Chondrocyte (in vitro differentiated cells): Measurements from ENCODE around the gene EMSY. TPM values are rescaled to one million over a fixed set of nuclear protein-coding genes. Genes with fewer than 3 reads are reported as not detected.
A peak's percentile ranks its signal among the peaks of the same experiment; 100 is the strongest.
"Not testable (repeated sequence)": the region's sequence is repeated elsewhere in the genome, so short reads cannot be mapped to it uniquely, and the experiment has no call there.

Source experiments
- DNase-seq: peaks from one replicate; pipeline ENCODE4 v3.0.0; 2021; ENCODE audit warnings: mixed read lengths, low spot score
- H3K27ac Mint-ChIP-seq: one replicate; pipeline ENCODE4 v1.8.0; 2021; ENCODE audit warnings: mild to moderate bottlenecking, moderate library complexity, mixed read lengths; ENCODE audit not compliant: unreplicated experiment
- H3K27me3 Mint-ChIP-seq: 2 replicates; pipeline ENCODE4 v1.8.0; 2021; ENCODE audit warnings: low read depth, mixed read lengths
- H3K36me3 Mint-ChIP-seq: 2 replicates; pipeline ENCODE4 v1.8.0; 2021; ENCODE audit warnings: low read depth, mixed read lengths
- H3K4me1 Mint-ChIP-seq: 2 replicates; pipeline ENCODE4 v1.8.0; 2021; ENCODE audit warnings: low read depth, mild to moderate bottlenecking, mixed read lengths
- H3K4me3 Mint-ChIP-seq: one replicate; pipeline ENCODE4 v1.8.0; 2021; ENCODE audit warnings: mild to moderate bottlenecking, moderate library complexity, mixed read lengths; ENCODE audit not compliant: unreplicated experiment
- H3K9me3 Mint-ChIP-seq: 2 replicates; pipeline ENCODE4 v1.8.0; 2021; ENCODE audit warnings: low read depth, mixed read lengths
- long read RNA-seq: library from polyadenylated mRNA; stranded (forward); transcript quantifications from one replicate; pipeline ENCODE4 v2.0.0, GENCODE V29; 2021
- total RNA-seq: library from RNA; stranded (reverse); gene quantifications from 3 replicates; pipeline ENCODE4 v1.2.1, GENCODE V29; 2021
- TF ChIP-seq, protein P1 (sequence below): fragments of 200-600 bp; sonication (generic); IDR thresholded peaks from 2 replicates; pipeline ENCODE4 v1.5.0; 2021; ENCODE audit warnings: antibody characterized with exemption, mild to moderate bottlenecking, moderate library complexity

EMSY gene, protein sequence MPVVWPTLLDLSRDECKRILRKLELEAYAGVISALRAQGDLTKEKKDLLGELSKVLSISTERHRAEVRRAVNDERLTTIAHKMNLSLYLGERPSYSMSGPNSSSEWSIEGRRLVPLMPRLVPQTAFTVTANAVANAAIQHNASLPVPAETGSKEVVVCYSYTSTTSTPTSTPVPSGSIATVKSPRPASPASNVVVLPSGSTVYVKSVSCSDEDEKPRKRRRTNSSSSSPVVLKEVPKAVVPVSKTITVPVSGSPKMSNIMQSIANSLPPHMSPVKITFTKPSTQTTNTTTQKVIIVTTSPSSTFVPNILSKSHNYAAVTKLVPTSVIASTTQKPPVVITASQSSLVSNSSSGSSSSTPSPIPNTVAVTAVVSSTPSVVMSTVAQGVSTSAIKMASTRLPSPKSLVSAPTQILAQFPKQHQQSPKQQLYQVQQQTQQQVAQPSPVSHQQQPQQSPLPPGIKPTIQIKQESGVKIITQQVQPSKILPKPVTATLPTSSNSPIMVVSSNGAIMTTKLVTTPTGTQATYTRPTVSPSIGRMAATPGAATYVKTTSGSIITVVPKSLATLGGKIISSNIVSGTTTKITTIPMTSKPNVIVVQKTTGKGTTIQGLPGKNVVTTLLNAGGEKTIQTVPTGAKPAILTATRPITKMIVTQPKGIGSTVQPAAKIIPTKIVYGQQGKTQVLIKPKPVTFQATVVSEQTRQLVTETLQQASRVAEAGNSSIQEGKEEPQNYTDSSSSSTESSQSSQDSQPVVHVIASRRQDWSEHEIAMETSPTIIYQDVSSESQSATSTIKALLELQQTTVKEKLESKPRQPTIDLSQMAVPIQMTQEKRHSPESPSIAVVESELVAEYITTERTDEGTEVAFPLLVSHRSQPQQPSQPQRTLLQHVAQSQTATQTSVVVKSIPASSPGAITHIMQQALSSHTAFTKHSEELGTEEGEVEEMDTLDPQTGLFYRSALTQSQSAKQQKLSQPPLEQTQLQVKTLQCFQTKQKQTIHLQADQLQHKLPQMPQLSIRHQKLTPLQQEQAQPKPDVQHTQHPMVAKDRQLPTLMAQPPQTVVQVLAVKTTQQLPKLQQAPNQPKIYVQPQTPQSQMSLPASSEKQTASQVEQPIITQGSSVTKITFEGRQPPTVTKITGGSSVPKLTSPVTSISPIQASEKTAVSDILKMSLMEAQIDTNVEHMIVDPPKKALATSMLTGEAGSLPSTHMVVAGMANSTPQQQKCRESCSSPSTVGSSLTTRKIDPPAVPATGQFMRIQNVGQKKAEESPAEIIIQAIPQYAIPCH (N-terminal part only)
- total RNA-seq = 16.6 to 21.9 TPM (median 17.1 TPM) in 3 replicates
- long read RNA-seq, partial matches to known transcripts = 1 of 3 reads
- long read RNA-seq, other reads (novel, unspliced or antisense) = 2 of 3 reads

DNA sequence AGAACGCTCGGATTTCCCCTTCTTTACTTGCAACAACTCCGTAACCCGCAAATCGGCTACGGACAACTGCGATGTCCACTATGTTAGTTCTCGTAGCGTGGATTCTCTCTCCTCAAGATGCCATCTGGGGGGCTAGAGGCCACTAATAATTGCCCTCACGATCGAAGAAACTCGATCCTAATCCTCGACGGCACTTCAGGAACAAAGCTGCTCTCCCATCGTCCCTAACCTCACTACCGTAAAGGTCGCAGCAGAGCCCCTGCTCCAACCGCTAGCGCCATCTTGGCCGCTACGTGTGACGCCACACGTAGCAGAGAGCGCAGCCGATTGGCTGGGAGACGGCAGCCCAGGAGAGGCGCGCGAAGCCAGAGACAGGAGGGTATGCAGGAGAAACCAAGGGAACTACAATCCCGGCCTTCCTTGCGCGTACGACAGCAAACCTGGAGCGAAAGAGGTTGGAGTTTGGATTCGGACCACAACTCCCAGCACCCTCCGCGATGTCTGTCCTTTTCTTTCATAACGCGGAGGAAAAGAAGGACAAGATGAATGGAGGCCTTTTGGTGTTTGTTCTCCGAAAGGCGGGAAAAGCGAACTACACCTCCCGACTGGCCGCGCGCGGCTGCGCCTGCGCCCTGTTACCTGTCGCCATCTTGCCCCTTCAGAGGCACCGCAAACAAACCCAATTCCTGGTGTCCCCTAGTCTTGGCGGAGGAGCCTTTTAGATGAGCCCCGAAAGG is at the start of gene EMSY:
TSS of gene EMSY (plus strand) at position 635 of the 737 bp plus-strand sequence. CDS start 1,921 bp downstream, outside the sequence.
- H3K27ac Mint-ChIP-seq = peak within 1 kb of the TSS; percentile 98
- H3K9me3 Mint-ChIP-seq = no peaks in the 10 kb centered on the region
- H3K4me1 Mint-ChIP-seq = peaks cover 26% of the 10 kb centered on the region
- DNase-seq = peak; percentile 99
- peaks cover 3% of the 10 kb centered on the region for H3K36me3 Mint-ChIP-seq
- H3K4me3 Mint-ChIP-seq = peak within 1 kb of the TSS; percentile 96
- TF ChIP-seq, protein P1, sequence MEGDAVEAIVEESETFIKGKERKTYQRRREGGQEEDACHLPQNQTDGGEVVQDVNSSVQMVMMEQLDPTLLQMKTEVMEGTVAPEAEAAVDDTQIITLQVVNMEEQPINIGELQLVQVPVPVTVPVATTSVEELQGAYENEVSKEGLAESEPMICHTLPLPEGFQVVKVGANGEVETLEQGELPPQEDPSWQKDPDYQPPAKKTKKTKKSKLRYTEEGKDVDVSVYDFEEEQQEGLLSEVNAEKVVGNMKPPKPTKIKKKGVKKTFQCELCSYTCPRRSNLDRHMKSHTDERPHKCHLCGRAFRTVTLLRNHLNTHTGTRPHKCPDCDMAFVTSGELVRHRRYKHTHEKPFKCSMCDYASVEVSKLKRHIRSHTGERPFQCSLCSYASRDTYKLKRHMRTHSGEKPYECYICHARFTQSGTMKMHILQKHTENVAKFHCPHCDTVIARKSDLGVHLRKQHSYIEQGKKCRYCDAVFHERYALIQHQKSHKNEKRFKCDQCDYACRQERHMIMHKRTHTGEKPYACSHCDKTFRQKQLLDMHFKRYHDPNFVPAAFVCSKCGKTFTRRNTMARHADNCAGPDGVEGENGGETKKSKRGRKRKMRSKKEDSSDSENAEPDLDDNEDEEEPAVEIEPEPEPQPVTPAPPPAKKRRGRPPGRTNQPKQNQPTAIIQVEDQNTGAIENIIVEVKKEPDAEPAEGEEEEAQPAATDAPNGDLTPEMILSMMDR = peak; percentile 6
- H3K27me3 Mint-ChIP-seq = no peaks in the 10 kb centered on the region

- H3K36me3 Mint-ChIP-seq = no peaks in the 10 kb centered on the region
- no peaks in the 10 kb centered on the region for H3K9me3 Mint-ChIP-seq
- H3K4me1 Mint-ChIP-seq = no peaks in the 10 kb centered on the region
- DNase-seq = no peak
- H3K27me3 Mint-ChIP-seq = no peaks in the 10 kb centered on the region
- TF ChIP-seq, protein P1 = no peak
- no peak overlapping the region for H3K4me3 Mint-ChIP-seq
- H3K27ac Mint-ChIP-seq = no peak overlapping the region
These were observed 49.5 kb upstream of the EMSY start for GRCh38 chr11:76395296-76395695.

- Mint-ChIP-seq H3K27ac (no peak overlapping the region), H3K36me3 (peaks cover 2% of the 10 kb centered on the region), H3K9me3 (no peaks in the 10 kb centered on the region), H3K4me3 (no peak overlapping the region), H3K27me3 (no peaks in the 10 kb centered on the region), H3K4me1 (no peaks in the 10 kb centered on the region)
- DNase-seq = no peak
- TF ChIP-seq, protein P1 = no peak
These were observed 47.4 kb upstream of the EMSY start for GRCh38 chr11:76397383-76397782.

DNA sequence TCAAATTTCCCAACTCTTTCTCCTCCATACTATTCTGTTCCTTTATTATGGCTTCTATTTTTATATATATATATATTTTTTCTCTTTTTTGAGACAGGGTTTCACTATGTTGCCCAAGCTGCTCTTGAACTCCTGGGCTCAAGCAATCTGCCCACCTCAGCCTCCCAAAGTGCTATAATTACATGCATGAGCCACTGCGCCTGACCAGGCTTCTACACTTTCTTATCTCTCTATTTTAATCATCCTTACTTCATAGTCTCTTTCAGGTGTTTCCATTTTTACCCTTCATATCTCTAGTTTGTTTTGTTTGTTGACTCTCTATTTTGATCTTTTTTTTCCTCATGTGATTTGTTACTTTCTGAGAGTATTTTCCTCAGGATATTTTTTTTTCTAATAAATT is 43.9 kb upstream of the EMSY start:
- no peaks in the 10 kb centered on the region for H3K9me3 Mint-ChIP-seq
- peaks cover 2% of the 10 kb centered on the region for H3K36me3 Mint-ChIP-seq
- no peaks in the 10 kb centered on the region for H3K4me1 Mint-ChIP-seq
- no peaks in the 10 kb centered on the region for H3K27me3 Mint-ChIP-seq
- DNase-seq = no peak
- no peak overlapping the region for H3K27ac Mint-ChIP-seq
- H3K4me3 Mint-ChIP-seq = no peak overlapping the region
- TF ChIP-seq, protein P1 = no peak

GRCh38 chr11:76401484-76401883 is 43.3 kb upstream of the EMSY start:
- not testable (repeated sequence) for H3K27me3 Mint-ChIP-seq, H3K27ac Mint-ChIP-seq, DNase-seq, H3K4me1 Mint-ChIP-seq, H3K36me3 Mint-ChIP-seq, H3K4me3 Mint-ChIP-seq, H3K9me3 Mint-ChIP-seq
